Prostate gland (tissue), 2 donors: Measurements from ENCODE around the gene KCTD11. TPM values are rescaled to one million over a fixed set of nuclear protein-coding genes. Genes with fewer than 3 reads are reported as not detected.

Source experiments
- DNase-seq: peaks from one replicate; pipeline ENCODE4 v3.0.0-alpha.2; 2019; ENCODE audit warnings: low spot score
- H3K27ac ChIP-seq, 2 donors: fragments of 200-600 bp; sonication (generic); 2 replicates each; pipeline ENCODE4 v1.5.1; 2017 to 2019
- H3K27me3 ChIP-seq: fragments of 200-600 bp; sonication (generic); replicated peaks from 2 replicates; pipeline ENCODE4 v1.5.1; 2019; ENCODE audit not compliant: insufficient read depth
- H3K36me3 ChIP-seq, 2 donors: fragments of 200-600 bp; sonication (generic); 1 replicate in 1 of 2; 2 replicates in 1 of 2; pipeline versions ENCODE4 v1.5.1 to v1.8.1; 2017 to 2019
- H3K4me1 ChIP-seq: fragments of 200-600 bp; sonication (generic); replicated peaks from 2 replicates; pipeline ENCODE4 v1.5.1; 2019
- H3K4me3 ChIP-seq, 2 donors: fragments of 200-600 bp; sonication (generic); 2 replicates each; pipeline ENCODE4 v1.5.1; 2017 to 2019
- H3K9me3 ChIP-seq: fragments of 200-600 bp; sonication (generic); 2 replicates; pipeline ENCODE4 v1.5.1; 2017
- POLR2A ChIP-seq: fragments of 450-650 bp; IDR thresholded peaks from one replicate; pipeline ENCODE4 v1.6.1; 2016; ENCODE audit warnings: antibody characterized with exemption, mild to moderate bottlenecking
- POLR2AphosphoS5 ChIP-seq: sonication (generic); formaldehyde crosslinking; IDR thresholded peaks from one replicate; pipeline ENCODE4 v1.6.1; 2017; ENCODE audit warnings: antibody characterized with exemption
- WGBS: methylation state at CpG from one replicate; pipeline ENCODE4 v1.1.5; 2018; 5-methylcytosine and 5-hydroxymethylcytosine counted together
- intact Hi-C: fragments of 100-400 bp; cut with DNase I; formaldehyde crosslinking; loops from one replicate; pipeline ENCODE4 v1.14.2; 2022
- total RNA-seq, 2 donors: library from RNA; depleted of rRNA; stranded (reverse); fragments of >200 nt; gene quantifications; one replicate each; pipeline ENCODE4 v1.1.0, GENCODE V29; 2016
- TF ChIP-seq, protein P1 (sequence below), 4 experiments: fragments of 200-600 bp in 2 of 4; fragments of 450-650 bp in 2 of 4; sonication (generic) in 2 of 4; IDR thresholded peaks; 1 replicate in 3 of 4; 2 replicates in 1 of 4; pipeline ENCODE4 v1.5.1; 2016 to 2019; ENCODE audit warnings: antibody characterized with exemption in 4 of 4, mild to moderate bottlenecking in 2 of 4, moderate library complexity in 2 of 4

The KCTD11 gene
- total RNA-seq, 2 donors from 2014 or later = 8.9 to 15.2 TPM

DNA sequence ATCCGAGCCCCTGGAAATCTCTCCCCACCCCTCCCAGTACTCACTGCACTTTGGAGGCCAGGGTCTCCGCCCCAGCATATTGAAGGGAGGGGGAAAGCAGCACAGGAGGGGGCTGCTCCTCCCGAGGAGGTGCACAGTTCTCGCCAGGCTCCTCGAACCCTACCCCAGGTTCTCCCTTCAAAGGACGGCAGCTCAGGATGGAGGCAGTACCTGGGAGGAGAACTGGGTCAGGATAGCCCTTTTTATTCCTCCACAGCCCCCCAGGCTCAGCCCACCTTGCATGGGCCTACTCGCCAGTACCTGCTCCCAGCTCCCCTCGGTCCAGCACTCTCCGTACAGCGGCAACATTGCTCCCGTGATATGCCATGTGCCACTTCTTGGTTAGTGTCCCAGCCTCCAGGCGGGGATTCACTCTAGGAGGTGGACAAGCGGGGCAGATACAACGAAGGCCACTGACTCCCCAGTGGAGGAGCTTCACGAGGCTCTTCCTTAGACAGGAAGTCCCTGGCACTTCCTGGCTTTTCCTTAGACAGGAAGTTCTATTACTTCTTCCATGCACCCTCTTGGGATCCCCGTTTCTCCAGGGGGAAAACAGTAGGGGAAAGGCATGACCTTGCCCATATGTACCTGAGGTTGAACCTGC, 34.7 kb upstream of the KCTD11 start:
- TF ChIP-seq POLR2A (no peak), POLR2AphosphoS5 (no peak)
- TF ChIP-seq, protein P1, sequence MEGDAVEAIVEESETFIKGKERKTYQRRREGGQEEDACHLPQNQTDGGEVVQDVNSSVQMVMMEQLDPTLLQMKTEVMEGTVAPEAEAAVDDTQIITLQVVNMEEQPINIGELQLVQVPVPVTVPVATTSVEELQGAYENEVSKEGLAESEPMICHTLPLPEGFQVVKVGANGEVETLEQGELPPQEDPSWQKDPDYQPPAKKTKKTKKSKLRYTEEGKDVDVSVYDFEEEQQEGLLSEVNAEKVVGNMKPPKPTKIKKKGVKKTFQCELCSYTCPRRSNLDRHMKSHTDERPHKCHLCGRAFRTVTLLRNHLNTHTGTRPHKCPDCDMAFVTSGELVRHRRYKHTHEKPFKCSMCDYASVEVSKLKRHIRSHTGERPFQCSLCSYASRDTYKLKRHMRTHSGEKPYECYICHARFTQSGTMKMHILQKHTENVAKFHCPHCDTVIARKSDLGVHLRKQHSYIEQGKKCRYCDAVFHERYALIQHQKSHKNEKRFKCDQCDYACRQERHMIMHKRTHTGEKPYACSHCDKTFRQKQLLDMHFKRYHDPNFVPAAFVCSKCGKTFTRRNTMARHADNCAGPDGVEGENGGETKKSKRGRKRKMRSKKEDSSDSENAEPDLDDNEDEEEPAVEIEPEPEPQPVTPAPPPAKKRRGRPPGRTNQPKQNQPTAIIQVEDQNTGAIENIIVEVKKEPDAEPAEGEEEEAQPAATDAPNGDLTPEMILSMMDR (IDR thresholded peaks at IDR 0.05) = no peak
- Histone ChIP-seq H3K4me1 (peaks cover 8% of the 10 kb centered on the region), H3K36me3 (peaks cover 14 to 30% of the 10 kb centered on the region in 2 donors), H3K4me3 (no peak overlapping the region), H3K27ac (no peak overlapping the region), H3K9me3 (no peaks in the 10 kb centered on the region), H3K27me3 (no peaks in the 10 kb centered on the region)
- DNase-seq = no peak
- WGBS = 88% methylated on average over 16 of the region's 16 CpGs
- intact Hi-C loops = no loop called here

DNA sequence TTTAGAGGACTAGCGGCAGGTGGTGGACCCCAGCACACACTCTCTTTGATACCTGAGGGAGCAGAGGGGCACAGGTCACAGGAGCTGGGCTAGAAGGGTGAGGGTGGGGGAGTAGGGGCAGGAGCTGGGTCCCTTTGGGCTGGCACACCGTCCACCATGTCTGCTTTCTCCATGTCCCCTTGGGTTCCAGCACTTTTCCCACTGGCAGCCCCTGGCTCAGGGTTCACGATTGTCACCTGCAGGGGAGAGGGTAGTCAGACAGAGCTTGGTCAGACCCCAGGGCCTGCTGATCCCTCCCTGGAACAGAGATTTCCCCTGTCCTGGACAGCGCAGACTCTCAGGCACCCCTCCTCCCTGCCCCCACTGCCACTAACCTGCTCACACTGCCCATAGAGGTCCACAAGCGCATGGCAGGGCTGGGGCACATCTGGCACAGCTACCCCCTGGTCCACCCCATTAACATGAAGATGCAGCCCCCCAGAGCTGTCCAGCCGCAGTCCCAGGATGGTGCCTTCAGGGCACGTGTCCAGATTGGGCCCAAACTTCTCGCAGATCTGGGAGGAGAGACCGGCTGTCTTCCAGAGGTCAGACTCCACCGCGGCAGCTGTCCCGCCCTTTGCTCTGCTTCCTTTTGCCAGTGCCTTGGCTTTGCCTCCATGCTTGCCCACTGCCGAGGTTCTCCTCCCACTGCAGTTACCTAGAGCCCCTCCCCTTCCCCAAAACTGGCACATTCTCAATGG, 33.7 kb upstream of the KCTD11 start:
- no peak for DNase-seq
- TF ChIP-seq POLR2AphosphoS5 (no peak), POLR2A (no peak)
- TF ChIP-seq, protein P1 (IDR thresholded peaks at IDR 0.05) = no peak
- H3K27ac ChIP-seq = no peak overlapping the region
- peaks cover 11 to 24% of the 10 kb centered on the region in 2 donors for H3K36me3 ChIP-seq
- no peaks in the 10 kb centered on the region for H3K27me3 ChIP-seq
- H3K9me3 ChIP-seq = no peaks in the 10 kb centered on the region
- no peak overlapping the region for H3K4me3 ChIP-seq
- 92% methylated on average over 13 of the region's 13 CpGs for WGBS
- intact Hi-C loops = no loop called here
- H3K4me1 ChIP-seq = peaks cover 8% of the 10 kb centered on the region

DNA sequence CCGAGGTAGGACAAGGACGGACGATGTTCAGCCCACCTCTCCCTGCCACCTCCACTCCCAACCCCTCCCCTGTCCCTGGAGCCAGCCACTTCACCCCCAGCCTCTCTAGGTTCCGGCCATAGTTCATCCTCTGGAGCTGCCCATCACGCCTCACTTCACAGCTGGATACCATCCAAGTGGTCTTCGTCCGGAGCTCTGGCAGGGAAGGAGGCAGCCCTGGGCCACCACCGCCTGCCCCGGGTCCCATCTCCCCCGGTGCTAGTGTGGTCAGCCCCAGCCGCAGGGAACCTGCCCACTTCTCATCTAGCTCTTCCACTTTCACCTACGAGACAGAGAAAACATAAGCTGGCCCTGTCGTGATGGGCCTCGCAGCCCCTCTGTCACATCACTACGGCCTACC, 30.5 kb upstream of the KCTD11 start:
- H3K4me1 ChIP-seq = no peaks in the 10 kb centered on the region
- TF ChIP-seq POLR2AphosphoS5 (no peak), POLR2A (no peak)
- TF ChIP-seq, protein P1 (IDR thresholded peaks at IDR 0.05) = no peak
- H3K27ac ChIP-seq = no peak overlapping the region
- no peaks in the 10 kb centered on the region for H3K9me3 ChIP-seq
- DNase-seq = no peak
- H3K36me3 ChIP-seq = peaks cover 11 to 24% of the 10 kb centered on the region in 2 donors
- intact Hi-C loops = no loop called here
- H3K27me3 ChIP-seq = no peaks in the 10 kb centered on the region
- 91% methylated on average over 15 of the region's 15 CpGs for WGBS
- H3K4me3 ChIP-seq = no peak overlapping the region

DNA sequence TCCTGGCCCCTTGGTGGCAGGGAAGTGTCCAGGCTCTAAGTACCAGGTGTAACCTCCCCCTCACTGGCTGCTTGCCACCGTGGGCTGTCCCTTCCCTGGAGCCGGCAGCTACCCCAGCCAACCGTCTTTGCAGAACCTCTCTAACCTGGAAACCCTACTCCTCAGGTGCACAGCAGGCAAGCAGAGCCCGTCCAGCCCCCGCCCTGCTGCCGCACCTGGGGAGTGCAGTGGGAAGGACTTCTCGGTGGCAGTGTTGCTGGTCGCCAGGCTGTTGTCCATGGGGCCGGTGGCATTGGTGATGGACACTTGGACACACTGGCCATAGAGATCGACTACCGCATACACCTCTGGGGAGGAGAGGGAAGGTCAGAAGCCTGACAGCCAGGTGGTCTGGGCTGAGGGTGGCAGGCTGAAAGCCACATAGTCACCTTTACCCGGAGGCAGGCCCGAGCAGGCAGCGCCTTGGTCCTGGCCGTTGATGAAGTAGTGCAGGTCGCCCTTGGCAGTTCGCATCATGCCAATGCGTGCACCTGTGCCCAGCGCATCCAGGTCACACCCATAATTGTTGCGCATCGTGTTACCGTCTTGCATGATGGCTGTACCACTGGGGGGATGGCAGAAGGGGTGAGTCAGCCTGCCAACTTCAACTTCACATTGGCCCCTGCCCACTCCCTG, 29.3 kb upstream of the KCTD11 start:
- Histone ChIP-seq H3K9me3 (no peaks in the 10 kb centered on the region), H3K27me3 (no peaks in the 10 kb centered on the region), H3K4me3 (no peak overlapping the region), H3K27ac (no peak overlapping the region), H3K36me3 (peaks cover 11 to 19% of the 10 kb centered on the region in 2 donors), H3K4me1 (no peaks in the 10 kb centered on the region)
- 89% methylated on average over 22 of the region's 22 CpGs for WGBS
- TF ChIP-seq, protein P1 (IDR thresholded peaks at IDR 0.05) = no peak
- TF ChIP-seq POLR2A = no peak
- no peak for TF ChIP-seq POLR2AphosphoS5
- DNase-seq = no peak
- intact Hi-C loops = no loop called here
